HepG2 (cell line): ENCODE results near the gene CSPG5. TPM values are rescaled to one million over a fixed set of nuclear protein-coding genes. Genes with fewer than 3 reads are reported as not detected.

Experiments
- CREBL2 ChIP-seq: sonication (generic); formaldehyde crosslinking; IDR thresholded peaks from 2 replicates; pipeline ENCODE4 v1.8.1; 2023; ENCODE audit warnings: missing genetic modification reagents, mild to moderate bottlenecking, borderline replicate concordance
- ERF ChIP-seq: IDR thresholded peaks from 2 replicates; pipeline ENCODE4 v1.6.1; 2018; ENCODE audit warnings: missing biosample characterization, missing genetic modification reagents
- GATAD1 ChIP-seq: IDR thresholded peaks from 2 replicates; pipeline ENCODE4 v1.6.1; 2016; ENCODE audit warnings: missing genetic modification reagents, missing compliant biosample characterization
- GPBP1L1 ChIP-seq: sonication (generic); formaldehyde crosslinking; IDR thresholded peaks from 2 replicates; pipeline ENCODE4 v1.5.0; 2020; ENCODE audit warnings: mild to moderate bottlenecking, missing genetic modification reagents
- HMG20B ChIP-seq: conservative IDR thresholded peaks from 2 replicates; pipeline ENCODE4 v1.6.1; 2016; ENCODE audit warnings: missing genetic modification reagents, missing compliant biosample characterization
- JUN ChIP-seq: sonication (generic); formaldehyde crosslinking; IDR thresholded peaks from 2 replicates; pipeline ENCODE4 v1.4.0; 2020; ENCODE audit warnings: mild to moderate bottlenecking, missing genetic modification reagents
- MBD4 ChIP-seq: IDR thresholded peaks from 2 replicates; pipeline ENCODE4 v1.6.1; 2012; ENCODE audit warnings: low read length, inconsistent platforms, borderline replicate concordance
- NCOR1 ChIP-seq: fragments of 200-600 bp; sonication (generic); IDR thresholded peaks from 2 replicates; pipeline ENCODE4 v1.7.0; 2017; ENCODE audit warnings: antibody characterized with exemption, low read length, borderline replicate concordance
- NFIB ChIP-seq: sonication (generic); formaldehyde crosslinking; IDR thresholded peaks from 2 replicates; pipeline ENCODE4 v1.9.0; 2021; ENCODE audit warnings: missing genetic modification reagents, mild to moderate bottlenecking, borderline replicate concordance
- NR3C1 ChIP-seq: sonication (generic); formaldehyde crosslinking; IDR thresholded peaks from 2 replicates; pipeline ENCODE4 v1.4.0; 2020; ENCODE audit warnings: missing genetic modification reagents
- RAD51 ChIP-seq: fragments of 450-650 bp; IDR thresholded peaks from 2 replicates; pipeline ENCODE4 v1.6.1; 2016; ENCODE audit warnings: borderline replicate concordance
- SATB2 ChIP-seq: sonication (generic); formaldehyde crosslinking; IDR thresholded peaks from 2 replicates; pipeline ENCODE4 v1.5.0; 2020; ENCODE audit warnings: missing genetic modification reagents
- SRF ChIP-seq: IDR thresholded peaks from 2 replicates; pipeline ENCODE4 v1.6.1; 2011; ENCODE audit warnings: mild to moderate bottlenecking, low read depth, low read length, moderate library complexity
- SRSF9 ChIP-seq: fragments of 200-400 bp; formaldehyde crosslinking; IDR thresholded peaks from 2 replicates; pipeline ENCODE4 v1.6.1; 2018; ENCODE audit warnings: borderline replicate concordance, mild to moderate bottlenecking, low read depth, low read length; ENCODE audit not compliant: insufficient read depth, poor library complexity, severe bottlenecking
- TRIM24 ChIP-seq: sonication (generic); formaldehyde crosslinking; IDR thresholded peaks from 2 replicates; pipeline ENCODE4 v1.8.0; 2022; ENCODE audit warnings: mild to moderate bottlenecking, missing genetic modification reagents
- U2AF2 ChIP-seq: fragments of 200-400 bp; formaldehyde crosslinking; IDR thresholded peaks from 2 replicates; pipeline ENCODE4 v1.6.1; 2017; ENCODE audit warnings: low read depth, mild to moderate bottlenecking, low read length
- ZFP82 ChIP-seq: sonication (generic); formaldehyde crosslinking; IDR thresholded peaks from 2 replicates; pipeline ENCODE4 v1.5.1; 2020; ENCODE audit warnings: mild to moderate bottlenecking, missing genetic modification reagents, borderline replicate concordance
- ZKSCAN5 ChIP-seq: sonication (generic); formaldehyde crosslinking; IDR thresholded peaks from 2 replicates; pipeline ENCODE4 v1.5.1; 2020; ENCODE audit warnings: mild to moderate bottlenecking, missing genetic modification reagents
- ZNF335 ChIP-seq: sonication (generic); formaldehyde crosslinking; IDR thresholded peaks from 2 replicates; pipeline ENCODE4 v1.4.0; 2020; ENCODE audit warnings: missing genetic modification reagents
- ZNF367 ChIP-seq: sonication (generic); formaldehyde crosslinking; IDR thresholded peaks from 2 replicates; pipeline ENCODE4 v1.4.0; 2020; ENCODE audit warnings: missing genetic modification reagents, borderline replicate concordance
- ZNF431 ChIP-seq: sonication (generic); formaldehyde crosslinking; IDR thresholded peaks from 2 replicates; pipeline ENCODE4 v1.9.0; 2022; ENCODE audit warnings: missing genetic modification reagents, low read depth, mild to moderate bottlenecking, borderline replicate concordance
- ZNF530 ChIP-seq: sonication (generic); formaldehyde crosslinking; IDR thresholded peaks from 2 replicates; pipeline ENCODE4 v1.5.0; 2020; ENCODE audit warnings: low read depth, mild to moderate bottlenecking, missing genetic modification reagents
- ZNF543 ChIP-seq: sonication (generic); formaldehyde crosslinking; IDR thresholded peaks from 2 replicates; pipeline ENCODE4 v1.4.0; 2020; ENCODE audit warnings: mild to moderate bottlenecking, missing genetic modification reagents
- ZNF766 ChIP-seq: sonication (generic); formaldehyde crosslinking; IDR thresholded peaks from 2 replicates; pipeline ENCODE4 v1.5.0; 2020; ENCODE audit warnings: missing genetic modification reagents, borderline replicate concordance
- ZSCAN21 ChIP-seq: sonication (generic); formaldehyde crosslinking; IDR thresholded peaks from 2 replicates; pipeline ENCODE4 v1.8.0; 2022; ENCODE audit warnings: mild to moderate bottlenecking, missing genetic modification reagents, moderate library complexity, borderline replicate concordance
- polyA plus RNA-seq, 8 experiments: library from polyadenylated mRNA; depleted of rRNA in 3 of 8; stranded (reverse) in 7 of 8; unstranded in 1 of 8; fragments of >200 nt; fragmentation: Illumina TruSeq in 4 of 8; extraction: Trizol in 4 of 8; gene quantifications; 2 replicates each; pipeline versions ENCODE4 v1.2.1 to v1.2.3, GENCODE V29; 2011 to 2016; ENCODE audit warnings: low read depth in 4 of 8, missing spikeins in 1 of 8, mixed read lengths in 1 of 8; ENCODE audit not compliant: insufficient read depth in 1 of 8
- total RNA-seq, 5 experiments: library from RNA; depleted of rRNA; stranded (reverse); fragments of >200 nt; fragmentation: Illumina TruSeq; extraction: Trizol; gene quantifications; 2 replicates each; pipeline ENCODE4 v1.2.3, GENCODE V29; 2016; ENCODE audit warnings: low read depth in 1 of 5
- TF ChIP-seq, protein P1 (sequence below): IDR thresholded peaks from 2 replicates; pipeline ENCODE4 v1.6.1; 2018; ENCODE audit warnings: missing genetic modification reagents
- TF ChIP-seq, protein P2 (sequence below): sonication (generic); formaldehyde crosslinking; IDR thresholded peaks from 2 replicates; pipeline ENCODE4 v1.8.1; 2023; ENCODE audit warnings: mild to moderate bottlenecking, missing genetic modification reagents

CSPG5 gene
- total and polyA plus RNA-seq, 2 of the 13 experiments (the other 11 are each of a cell fraction or from before 2014, with no cell fraction given), result 0.07 to 0.15 TPM

DNA sequence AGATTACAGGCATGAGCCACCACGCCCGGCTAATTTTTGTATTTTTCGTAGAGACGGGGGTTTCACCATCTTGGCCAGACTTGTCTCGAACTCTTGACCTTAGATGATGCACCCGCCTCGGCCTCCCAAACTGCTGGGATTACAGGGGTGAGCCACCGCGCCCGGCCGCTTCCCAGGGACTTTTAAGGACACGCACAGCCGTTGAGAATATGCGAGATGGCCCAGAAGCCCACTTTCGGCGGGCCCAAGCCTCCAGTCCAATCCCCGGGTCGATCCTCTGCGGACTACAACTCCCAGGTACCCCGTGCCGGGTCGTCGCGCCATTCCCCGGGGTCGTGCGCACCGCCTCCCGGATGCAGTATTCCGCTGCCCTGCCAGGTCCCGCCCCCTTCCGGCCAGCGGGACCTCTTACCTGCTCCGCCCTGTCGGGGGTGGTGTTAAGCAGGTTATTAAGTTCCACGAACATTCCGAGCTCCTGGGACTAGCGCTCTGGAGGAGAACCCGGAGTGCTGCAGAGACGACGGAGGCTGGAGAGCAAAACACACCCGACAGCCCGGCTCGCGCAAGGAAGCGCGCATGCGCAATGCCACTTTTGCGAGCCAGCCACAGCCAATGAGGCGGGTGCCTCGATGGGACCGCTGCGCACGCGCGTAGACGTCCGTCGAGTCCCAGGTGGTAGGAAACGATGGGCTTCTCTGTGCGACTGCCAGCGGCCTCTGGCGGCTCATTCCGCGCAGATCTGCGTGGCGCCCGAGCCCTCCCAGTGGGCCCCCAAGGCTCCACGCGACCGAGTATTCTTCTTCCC, 65.3 kb downstream of the CSPG5 start, which contains the start of gene ELP6 (continued):
- TF ChIP-seq GATAD1 (CRISPR knock-in tag) (peak; percentile 93), MBD4 (no peak), NFIB (CRISPR knock-in tag) (no peak), ZNF530 (CRISPR knock-in tag) (0 out of 2 replicates have a peak, but pooled peaks have one; percentile 10), NR3C1 (CRISPR knock-in tag) (no peak), ZNF431 (peak; percentile 51; the same call in 1 of the 2 replicates), ERF (CRISPR knock-in tag) (peak; percentile 80), U2AF2 (no peak), SRF (no peak), SRSF9 (no peak), TRIM24 (CRISPR knock-in tag) (no peak), ZNF766 (CRISPR knock-in tag) (no peak), GPBP1L1 (CRISPR knock-in tag) (no peak), ZKSCAN5 (CRISPR knock-in tag) (no peak), ZSCAN21 (CRISPR knock-in tag) (no peak; the same call in 1 of the 2 replicates), RAD51 (no peak), CREBL2 (0 out of 2 replicates have a peak, but pooled peaks have one; percentile 61), ZNF335 (peak; percentile 93), JUN (CRISPR knock-in tag) (peak; percentile 55; the same call in 1 of the 2 replicates), HMG20B (0 out of 2 replicates have a peak, but pooled peaks have one; percentile 10), NCOR1 (no peak), ZFP82 (CRISPR knock-in tag) (no peak), ZNF367 (CRISPR knock-in tag) (no peak), ZNF543 (CRISPR knock-in tag) (no peak), SATB2 (CRISPR knock-in tag) (0 out of 2 replicates have a peak, but pooled peaks have one; percentile 30)
- TF ChIP-seq, protein P1, sequence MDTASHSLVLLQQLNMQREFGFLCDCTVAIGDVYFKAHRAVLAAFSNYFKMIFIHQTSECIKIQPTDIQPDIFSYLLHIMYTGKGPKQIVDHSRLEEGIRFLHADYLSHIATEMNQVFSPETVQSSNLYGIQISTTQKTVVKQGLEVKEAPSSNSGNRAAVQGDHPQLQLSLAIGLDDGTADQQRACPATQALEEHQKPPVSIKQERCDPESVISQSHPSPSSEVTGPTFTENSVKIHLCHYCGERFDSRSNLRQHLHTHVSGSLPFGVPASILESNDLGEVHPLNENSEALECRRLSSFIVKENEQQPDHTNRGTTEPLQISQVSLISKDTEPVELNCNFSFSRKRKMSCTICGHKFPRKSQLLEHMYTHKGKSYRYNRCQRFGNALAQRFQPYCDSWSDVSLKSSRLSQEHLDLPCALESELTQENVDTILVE (CRISPR knock-in tag), result peak; percentile 78; the same call in 1 of the 2 replicates
- TF ChIP-seq, protein P2, sequence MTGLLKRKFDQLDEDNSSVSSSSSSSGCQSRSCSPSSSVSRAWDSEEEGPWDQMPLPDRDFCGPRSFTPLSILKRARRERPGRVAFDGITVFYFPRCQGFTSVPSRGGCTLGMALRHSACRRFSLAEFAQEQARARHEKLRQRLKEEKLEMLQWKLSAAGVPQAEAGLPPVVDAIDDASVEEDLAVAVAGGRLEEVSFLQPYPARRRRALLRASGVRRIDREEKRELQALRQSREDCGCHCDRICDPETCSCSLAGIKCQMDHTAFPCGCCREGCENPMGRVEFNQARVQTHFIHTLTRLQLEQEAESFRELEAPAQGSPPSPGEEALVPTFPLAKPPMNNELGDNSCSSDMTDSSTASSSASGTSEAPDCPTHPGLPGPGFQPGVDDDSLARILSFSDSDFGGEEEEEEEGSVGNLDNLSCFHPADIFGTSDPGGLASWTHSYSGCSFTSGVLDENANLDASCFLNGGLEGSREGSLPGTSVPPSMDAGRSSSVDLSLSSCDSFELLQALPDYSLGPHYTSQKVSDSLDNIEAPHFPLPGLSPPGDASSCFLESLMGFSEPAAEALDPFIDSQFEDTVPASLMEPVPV, result peak; percentile 68; the same call in 1 of the 2 replicates
